Amniotic epithelial cell (primary cell): Measurements from ENCODE around the gene CYBRD1.

Experiments used
- DNase-seq: peaks from one replicate; pipeline ENCODE4 v3.0.0-alpha.2; 2010; ENCODE audit warnings: low read depth

The CYBRD1 gene

GRCh38 chr2:171602352-171602751 lies 80.1 kb downstream of the CYBRD1 start:
- DNase-seq = no peak
